ENCODE results near the gene ADGRB2.
"Not testable (repeated sequence)": the region's sequence is repeated elsewhere in the genome, so short reads cannot be mapped to it uniquely, and the experiment has no call there.

The ADGRB2 gene

DNA sequence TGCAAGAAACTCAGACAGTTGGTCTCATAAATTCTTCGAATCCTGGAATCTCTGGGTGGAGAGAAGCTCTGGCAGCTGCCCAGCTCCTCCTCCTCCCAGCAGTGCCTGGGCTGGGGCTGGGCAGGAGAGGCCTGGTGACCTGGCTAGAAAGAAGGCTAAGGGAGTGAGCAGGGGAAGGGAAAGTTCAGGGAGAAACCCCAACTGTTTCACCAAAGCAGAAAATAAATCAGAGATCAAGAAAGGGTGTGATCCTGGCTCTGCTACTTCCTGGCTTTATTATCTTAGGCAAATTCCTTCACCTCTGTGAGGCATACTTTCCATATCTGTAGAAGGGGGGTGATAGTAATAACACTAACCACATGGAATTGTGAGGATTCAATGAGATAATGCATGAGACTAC is 51.5 kb downstream of the ADGRB2 start:
- no peak for DNase-seq (ENCODE audit: low read depth)

DNA sequence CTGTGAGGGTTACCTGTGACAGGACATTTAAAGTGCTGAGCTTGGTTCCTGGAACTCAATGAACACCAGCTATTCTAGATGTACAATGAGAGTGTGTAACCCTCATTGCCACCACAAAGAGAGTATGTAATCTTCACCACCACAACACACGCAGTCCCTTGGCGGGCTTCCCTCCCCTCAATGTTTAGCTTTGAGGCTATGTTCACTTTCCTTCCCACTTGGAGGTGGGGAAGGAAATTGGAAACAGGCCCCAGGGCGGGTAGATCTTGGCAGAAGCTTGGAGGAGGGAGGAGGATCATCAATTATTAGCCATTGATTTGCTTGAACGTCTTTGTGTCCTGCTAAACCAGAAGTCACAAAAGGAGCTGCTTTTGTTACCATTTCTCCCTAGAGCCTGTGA is 52.1 kb downstream of the ADGRB2 start:
- H3K4me3 ChIP-seq (ENCODE audit: low read depth, low read length): no peak overlapping the region
- DNase-seq (ENCODE audit: low read depth): no peak

More for the DNA sequence above, 51.5 kb downstream of the ADGRB2 start:
- no peak overlapping the region for H3K4me3 ChIP-seq (ENCODE audit: low read depth, low read length)

DNA sequence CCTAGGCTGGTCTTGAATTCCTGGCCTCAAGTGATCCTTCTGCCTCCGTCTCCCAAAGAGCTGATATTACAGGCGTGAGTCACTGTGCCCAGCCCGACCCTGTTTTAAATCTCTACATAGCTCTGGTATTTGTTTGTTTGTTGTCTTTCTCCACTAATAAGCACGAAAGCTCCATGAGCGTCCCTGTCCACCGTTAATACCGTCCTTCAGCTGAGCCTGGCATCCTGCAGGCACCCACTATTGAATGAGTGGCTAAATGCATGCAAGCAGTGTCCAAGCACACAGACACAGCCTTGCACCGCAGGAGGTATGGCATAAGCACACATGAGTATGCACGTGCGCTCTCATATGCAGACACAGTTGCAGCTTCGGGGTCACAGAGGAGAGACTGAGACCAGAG is 55.8 kb downstream of the ADGRB2 start:
- DNase-seq (ENCODE audit: low read depth): no peak
- no peak overlapping the region for H3K4me3 ChIP-seq (ENCODE audit: low read depth, low read length)

DNA sequence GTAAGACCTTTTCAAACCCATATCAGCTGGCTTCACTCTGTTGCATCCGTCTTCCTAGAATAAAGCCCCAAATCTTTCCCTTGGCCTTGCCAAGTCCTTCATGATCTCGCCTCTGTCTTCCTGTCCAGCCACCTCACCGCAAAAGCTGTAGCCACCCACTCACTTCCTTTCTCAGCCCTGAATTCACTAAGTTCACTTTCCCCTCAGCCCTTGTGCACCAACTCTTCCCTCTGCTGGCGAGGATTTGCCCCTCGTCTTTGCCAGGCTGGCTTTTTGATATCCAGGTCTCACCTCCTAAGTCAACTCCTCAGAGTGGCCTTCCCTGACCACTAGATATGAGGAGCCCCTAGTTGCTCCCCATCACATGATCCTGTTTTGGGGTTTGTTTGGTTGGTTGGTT is 56.4 kb downstream of the ADGRB2 start:
- DNase-seq (ENCODE audit: low read depth): no peak
- H3K4me3 ChIP-seq (ENCODE audit: low read depth, low read length): no peak overlapping the region

DNA sequence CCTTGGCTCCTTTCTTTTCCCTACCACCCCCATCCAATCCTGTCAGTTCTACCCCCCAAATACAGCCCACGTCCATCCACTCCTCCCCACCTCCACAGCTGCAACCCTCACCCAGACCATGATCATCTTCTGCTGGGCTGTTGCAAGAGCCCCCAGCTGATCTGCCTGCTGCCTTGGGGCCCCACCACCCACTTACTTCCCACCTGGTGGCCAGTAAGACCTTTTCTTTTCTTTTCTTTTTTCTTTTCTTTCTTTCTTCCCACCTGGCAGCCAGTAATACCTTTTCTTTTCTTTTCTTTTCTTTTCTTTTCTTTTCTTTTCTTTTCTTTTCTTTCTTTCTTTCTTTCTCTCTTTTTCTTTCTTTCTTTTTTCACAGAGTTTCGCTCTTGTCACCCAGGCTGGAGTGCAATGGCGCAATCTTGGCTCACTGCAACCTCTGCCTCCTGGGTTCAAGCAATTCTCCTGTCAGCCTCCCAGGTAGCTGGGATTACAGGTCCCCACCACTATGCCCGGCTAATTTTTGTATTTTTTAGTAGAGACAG is 57.0 kb downstream of the ADGRB2 start:
- not testable (repeated sequence) for DNase-seq (ENCODE audit: low read depth); H3K4me3 ChIP-seq (ENCODE audit: low read depth, low read length)

DNA sequence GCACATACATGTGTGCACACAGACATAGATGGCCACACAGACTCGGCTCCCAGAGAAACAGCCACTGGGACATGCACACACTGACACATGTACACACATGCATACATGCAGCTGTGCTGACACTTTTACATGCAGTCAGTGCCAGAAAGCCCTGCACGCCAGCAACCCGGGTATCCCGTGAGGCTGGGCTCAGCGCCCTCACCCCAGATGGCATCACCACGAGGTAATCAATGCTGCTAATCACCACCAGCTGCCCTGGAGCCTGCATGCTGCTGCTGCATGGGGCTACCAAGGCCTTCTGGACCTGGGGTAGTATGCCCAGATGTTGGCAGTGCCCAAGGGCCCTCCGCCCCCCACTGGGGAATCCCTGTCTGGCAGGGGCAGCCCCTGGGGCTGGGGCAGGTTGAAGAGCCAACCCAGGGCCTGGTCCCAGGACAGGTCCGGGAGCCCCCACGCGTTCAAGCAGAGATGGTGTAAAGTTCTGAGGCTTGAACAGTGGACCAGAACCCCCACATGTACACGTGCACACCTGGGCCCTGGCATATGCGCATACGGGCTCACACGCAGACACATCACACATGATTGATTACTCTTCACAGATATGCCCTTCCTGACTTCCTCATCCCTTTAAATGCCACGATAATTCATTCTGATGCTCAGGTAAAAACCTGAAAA is 57.6 kb downstream of the ADGRB2 start:
- H3K4me3 ChIP-seq (ENCODE audit: low read depth, low read length): no peak overlapping the region

DNA sequence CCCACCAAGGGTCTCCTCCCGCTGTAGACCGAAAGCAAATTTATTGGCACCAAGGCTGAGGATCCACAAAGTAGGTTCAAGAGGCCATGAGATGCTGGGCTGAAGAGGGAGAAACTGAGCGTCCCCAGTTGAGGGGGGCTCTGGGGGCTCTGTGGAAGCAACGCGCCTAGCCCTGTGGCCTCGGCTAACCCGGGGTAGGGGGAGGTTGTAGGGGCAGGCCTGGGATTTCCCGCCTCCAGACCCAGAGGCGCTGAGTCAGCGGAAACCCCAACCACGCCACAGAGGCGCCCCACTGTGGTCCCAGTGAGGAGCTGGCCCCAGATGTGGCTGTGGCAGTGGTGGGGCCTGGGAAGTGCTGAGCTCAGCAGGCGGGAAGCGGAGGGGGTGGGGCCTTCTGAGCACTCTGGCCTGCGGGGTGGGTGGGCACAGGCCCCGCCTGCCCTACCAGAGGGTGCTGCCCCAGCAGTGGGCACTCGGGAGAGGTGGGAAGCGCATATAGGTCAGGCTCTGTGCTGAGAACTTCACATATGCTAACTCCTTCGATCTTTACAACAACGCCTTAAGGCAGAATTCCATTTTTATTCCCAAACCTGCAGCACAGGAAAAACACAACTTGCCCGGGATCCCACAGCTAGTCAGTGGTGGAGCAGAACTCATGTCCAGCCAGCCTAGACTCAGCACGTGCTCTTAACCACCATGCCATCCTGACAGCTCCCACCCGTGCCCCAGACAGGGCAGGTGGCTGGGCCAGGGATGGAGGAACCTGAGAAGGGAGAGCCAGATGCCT is 58.9 kb downstream of the ADGRB2 start:
- no peak for DNase-seq (ENCODE audit: low read depth)
- peak overlapping the region; percentile 65 for H3K4me3 ChIP-seq (ENCODE audit: low read depth, low read length)

More for the DNA sequence above, 57.6 kb downstream of the ADGRB2 start:
- DNase-seq (ENCODE audit: low read depth): no peak

DNA sequence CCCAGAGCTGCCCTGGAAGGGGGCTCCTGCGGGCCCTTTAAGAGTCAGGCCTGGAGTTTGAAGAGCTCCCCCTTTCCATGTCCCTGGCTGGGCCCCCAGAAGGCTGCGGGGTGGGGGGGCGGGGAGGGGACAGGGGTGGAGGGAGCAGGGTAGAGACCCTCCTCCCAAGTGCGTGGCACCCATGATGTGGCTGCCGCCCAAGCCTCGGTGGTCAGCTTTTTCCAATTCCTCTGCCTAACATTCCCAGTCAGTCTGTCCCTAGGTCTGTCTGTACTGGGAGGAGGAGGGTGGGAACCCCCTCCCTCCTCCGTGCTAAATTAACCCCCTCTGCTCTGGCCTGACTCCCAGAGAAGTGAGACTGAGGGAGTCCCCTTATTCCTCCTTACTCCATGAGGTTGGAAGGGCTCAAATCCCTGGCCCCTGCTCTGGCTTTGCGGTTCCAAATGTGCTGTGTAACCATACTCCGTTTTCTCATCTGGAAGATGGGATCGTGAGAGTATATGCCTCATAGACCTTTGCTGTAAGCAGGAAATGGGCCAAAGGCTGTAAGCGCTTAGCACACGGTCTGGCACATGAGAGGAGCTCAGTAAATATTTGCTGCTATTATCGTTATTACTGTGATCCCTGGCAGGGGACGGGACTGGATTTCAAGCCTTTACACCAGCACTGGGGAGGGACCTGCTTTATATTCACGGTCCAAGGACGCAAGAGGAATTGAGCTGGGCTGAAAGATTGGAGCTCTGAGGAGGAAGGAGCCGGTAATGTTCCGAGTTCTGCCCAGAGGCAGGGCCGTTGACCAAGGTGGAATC is 59.7 kb downstream of the ADGRB2 start:
- peak overlapping the region; percentile 65 for H3K4me3 ChIP-seq (ENCODE audit: low read depth, low read length)
- no peak for DNase-seq (ENCODE audit: low read depth)

DNA sequence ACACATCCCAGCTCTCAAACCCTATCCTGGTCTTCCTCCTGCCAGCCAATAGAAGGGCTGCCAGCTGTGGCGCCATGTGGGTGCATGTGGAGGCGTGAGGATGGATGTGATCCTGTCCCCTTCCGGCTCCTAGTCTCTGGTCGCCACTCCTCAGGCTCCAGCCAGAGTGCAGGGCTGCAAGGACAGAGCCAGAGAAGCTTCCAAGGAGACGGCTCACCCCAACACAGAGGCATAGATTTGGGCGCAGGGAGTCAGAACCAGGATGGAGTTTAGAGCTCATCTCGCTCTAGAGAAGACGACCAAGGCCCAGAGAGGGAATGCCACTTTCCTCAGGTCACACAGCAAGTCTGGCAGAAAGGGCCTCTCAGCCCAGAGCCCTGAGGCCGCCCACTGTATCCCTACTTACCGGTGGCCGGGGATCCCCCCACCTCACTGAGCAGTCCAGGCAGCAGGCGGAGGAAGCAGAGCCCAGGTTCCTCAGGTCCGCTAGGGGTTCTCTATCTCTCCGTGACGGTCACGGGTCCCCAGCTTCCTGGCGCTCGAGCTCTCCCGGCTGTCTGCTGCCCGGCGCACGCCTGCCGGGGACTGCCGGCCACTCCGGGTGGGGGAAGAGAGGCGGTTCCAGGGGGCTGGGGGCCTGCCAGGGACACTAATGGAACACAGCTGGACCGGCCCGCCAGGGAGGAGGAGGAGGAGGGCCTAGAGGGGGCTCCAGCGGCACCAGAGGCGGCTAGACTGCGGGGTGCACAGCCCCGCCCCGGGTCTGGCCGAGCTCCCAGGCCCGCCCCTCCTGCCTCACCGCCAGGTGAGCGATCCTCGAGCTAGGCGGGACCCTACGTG is 60.5 kb downstream of the ADGRB2 start, which contains the start of gene COL16A1:
Gene COL16A1 (minus strand): TSS at position 587 of the 840 bp plus-strand sequence. CDS start 1,824 bp downstream, outside the sequence.
- peak within 1 kb of the TSS; percentile 65 for H3K4me3 ChIP-seq (ENCODE audit: low read depth, low read length)
- DNase-seq (ENCODE audit: low read depth): no peak

DNA sequence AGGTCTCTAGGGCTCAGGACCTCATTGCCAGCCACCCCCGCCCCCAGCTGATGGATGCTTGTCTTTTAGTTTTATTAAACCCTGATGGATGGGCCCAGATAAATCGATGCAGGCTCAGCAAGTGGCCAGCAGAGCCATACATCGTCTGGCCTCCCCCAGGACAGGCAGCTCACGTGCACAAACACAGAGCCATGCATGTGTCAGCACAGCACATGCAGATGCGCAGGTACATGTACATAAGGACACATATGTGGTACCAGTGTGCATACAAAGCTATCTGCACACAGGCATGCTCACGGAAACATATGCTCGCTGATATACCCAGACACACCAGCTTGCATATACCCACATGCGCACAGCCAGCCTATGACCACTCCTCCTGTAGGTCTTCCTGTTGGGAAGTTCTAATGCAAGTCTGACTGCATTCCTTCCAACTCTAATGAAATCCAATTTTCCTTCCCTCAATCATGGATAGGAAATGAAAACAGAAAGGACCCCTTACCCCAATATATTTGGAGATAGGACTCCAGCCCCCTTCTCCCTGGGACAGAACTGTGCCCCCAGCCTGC is 61.2 kb downstream of the ADGRB2 start:
- no peak for DNase-seq (ENCODE audit: low read depth)
- H3K4me3 ChIP-seq (ENCODE audit: low read depth, low read length): peak overlapping the region; percentile 65

DNA sequence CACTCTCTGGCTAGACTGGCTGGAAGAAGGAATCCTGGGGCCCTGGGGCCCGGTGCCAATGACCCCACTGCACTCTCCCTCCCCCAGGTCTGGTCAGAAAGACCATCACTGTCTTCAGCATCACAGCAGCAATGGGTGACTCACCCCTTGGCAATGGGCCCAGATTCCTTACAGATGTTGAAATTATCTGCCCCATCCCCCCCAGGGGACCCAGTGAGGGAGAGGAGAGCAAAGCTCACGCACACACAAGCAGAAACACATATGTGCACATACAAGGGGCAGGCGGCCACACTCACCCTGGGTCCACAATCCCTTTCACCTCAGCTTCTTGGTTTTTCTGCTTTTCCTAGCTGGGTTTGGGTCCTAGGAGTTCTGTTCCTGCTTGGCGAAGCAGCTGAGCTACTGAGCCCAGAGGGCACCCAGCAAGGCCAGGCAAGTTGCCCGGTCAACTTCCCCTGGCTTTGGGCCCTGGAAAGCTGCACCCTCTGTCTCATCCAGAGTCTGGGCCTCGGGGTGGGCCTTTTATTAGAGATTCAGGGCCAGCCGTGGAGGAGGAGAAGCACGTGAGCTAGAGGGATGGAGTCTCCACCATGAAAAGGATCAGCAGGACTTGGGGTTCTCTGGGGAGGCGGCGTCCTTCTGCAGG is 62.9 kb downstream of the ADGRB2 start:
- H3K4me3 ChIP-seq (ENCODE audit: low read depth, low read length): peak overlapping the region; percentile 65
- peak; percentile 97 for DNase-seq (ENCODE audit: low read depth)

DNA sequence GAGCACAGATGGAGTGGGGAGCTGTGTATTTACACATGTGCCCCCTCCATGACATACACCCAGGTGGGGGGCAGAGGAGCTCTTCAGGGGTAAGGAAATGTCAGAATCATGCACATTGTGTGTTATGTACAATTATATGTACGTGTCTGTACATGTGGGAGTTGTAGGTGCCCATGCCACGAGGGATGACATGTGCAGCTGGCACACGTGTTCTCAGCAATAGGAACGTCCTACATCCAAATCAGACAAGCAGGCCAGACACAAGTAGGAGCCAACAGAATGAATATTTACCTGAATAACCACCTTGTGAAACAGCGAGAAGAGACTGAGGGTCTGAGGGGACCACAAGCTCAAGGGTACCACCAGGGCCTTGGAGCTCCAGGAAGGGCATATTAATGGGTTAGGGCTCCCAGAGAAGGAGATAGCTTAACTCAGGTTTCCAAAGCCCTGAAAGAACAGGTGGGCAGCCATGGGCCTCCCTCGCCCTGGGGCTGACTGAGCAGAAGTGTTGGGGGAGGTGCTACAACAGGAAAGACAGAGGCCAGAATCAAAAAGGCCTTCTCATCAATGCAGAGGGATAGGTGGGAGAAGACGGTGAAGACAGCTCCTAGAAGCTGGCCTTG is 63.6 kb downstream of the ADGRB2 start:
- peak overlapping the region; percentile 65 for H3K4me3 ChIP-seq (ENCODE audit: low read depth, low read length)
- no peak for DNase-seq (ENCODE audit: low read depth)

DNA sequence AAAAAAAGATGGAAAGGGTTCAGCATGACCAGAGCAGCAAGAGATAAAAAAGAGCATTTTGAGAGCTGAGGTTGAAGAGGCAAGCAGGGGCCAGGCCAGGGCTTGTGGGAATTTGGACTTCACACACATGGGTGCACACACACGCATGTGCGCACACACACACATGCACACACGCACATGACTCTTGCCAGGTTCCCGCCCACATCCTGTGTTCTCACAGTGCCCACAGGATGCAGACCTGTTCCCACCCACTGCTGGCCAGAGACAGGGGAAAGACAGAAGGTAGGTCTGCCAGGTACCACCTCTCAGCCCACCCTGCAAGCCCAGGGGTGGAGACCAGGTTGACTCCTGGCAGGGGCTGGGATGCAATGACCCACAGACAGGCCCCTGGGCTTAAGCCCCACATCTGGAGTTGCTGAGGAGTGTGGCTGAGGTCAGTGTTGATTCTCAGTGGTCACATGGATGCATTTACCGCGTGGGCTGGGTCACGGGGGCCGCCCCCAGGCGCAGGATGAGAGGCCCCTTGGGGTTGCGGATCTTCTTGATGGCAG is 64.7 kb downstream of the ADGRB2 start:
- no peak for DNase-seq (ENCODE audit: low read depth)
- H3K4me3 ChIP-seq (ENCODE audit: low read depth, low read length): no peak overlapping the region

DNA sequence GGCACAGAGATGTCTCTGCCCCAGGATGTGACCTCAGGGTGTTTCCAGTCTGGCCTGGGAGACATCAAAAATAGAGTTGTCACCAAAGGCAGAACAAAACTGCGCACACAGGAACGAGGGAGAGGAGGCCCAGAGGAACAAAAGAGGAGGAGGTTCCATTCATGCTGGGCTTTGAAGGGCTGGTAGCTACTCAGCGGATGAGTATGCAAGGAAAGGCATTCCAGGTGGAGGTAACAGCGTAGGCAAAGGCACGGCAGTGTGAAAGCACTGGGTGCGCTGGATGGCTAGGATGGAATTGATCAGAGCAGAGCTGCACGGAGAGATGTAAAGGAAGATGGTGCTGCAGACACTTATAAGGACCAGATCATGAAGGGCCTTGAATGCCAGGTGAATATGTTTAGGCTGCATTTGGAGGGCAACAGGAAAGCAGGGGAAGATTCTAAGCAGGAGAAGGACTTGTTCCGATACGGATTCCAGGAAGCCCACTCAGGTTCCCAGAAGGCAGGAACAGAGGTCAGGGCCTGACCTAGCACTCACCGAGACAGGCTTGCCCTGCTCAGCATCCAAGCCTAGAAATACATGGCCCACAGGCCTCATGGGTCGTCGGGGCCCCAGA is 66.7 kb downstream of the ADGRB2 start:
- no peak overlapping the region for H3K4me3 ChIP-seq (ENCODE audit: low read depth, low read length)
- DNase-seq (ENCODE audit: low read depth): no peak

DNA sequence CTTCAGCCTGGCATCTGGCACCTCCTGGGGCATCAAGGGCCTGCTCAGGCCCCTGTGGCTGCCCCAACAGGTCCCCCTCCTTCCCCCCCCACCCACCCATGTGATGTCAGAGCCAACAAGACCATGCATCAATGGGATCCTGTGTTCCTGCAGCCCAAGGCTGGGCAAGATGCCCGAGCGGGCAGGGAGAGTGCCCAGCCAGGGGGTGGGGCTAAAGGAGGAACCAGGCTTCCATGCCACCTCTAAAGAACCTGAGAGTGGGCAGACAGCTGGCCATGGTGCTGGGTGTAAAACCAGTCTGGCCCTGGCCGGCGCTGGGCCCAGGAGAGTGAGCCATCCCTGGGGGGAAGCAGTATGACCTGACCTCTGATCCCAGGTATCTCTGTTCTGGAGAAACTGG is 67.9 kb downstream of the ADGRB2 start:
- DNase-seq (ENCODE audit: low read depth): no peak
- H3K4me3 ChIP-seq (ENCODE audit: low read depth, low read length): no peak overlapping the region

DNA sequence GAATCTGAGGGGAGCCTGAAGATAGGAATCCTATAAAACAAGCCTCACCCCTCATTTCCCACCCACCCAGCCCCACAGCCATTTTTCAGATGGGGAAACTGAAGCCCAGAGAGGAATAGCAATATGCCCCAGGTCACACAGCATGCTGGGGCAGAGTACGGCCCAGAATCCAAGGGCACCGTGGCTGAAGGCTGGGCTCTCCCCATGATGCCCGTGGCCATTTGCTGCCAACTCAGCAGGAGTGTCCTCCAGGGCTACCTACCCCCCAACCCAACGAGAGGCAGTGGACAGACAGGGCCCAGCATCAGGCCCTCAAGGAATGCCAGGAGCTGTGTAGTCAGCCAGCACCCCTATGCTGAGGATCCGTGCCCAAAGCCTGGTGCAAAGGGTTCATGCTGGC is 68.8 kb downstream of the ADGRB2 start:
- no peak for DNase-seq (ENCODE audit: low read depth)
- no peak overlapping the region for H3K4me3 ChIP-seq (ENCODE audit: low read depth, low read length)

DNA sequence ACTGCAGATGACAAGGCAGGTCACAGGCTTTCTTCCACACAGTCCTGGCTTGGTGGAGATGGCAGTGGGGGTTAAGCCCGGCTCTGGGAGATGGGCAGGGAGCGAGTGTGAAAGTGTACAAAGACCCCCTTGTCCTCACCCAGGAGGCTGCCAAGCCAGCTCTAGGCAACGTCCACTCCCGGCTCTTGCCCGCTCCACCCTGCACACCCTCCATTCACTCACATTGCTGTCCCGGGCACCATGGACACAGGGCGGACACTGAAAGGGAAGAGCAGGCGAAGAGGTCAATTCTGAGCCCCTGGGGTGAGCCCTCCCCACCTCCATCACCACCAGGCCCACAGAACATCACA is 69.2 kb downstream of the ADGRB2 start:
- no peak overlapping the region for H3K4me3 ChIP-seq (ENCODE audit: low read depth, low read length)
- DNase-seq (ENCODE audit: low read depth): no peak

Measured in skeletal muscle cell (primary cell).